Measurements from ENCODE around the gene HTR2B.

DNA sequence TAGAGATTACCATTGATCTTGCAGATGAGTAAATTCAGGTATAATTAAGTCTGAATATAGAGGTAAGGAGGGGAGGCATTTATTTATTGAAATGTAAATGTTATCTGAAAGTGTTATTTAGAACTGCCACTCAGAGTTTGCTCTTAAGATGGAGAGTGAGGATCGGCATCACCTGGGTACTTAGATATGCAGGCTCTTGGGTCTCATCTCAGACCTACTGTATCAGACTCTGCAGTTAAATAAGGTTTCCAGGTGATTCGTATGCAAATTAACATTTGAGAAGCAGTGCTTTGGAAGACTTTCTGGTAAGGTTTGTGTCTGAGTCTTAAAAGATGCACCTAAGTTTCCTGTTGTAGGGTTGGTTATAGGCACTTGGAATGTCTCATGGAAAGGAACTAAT lies 9.2 kb downstream of the HTR2B start:
- TF ChIP-seq, protein P1, sequence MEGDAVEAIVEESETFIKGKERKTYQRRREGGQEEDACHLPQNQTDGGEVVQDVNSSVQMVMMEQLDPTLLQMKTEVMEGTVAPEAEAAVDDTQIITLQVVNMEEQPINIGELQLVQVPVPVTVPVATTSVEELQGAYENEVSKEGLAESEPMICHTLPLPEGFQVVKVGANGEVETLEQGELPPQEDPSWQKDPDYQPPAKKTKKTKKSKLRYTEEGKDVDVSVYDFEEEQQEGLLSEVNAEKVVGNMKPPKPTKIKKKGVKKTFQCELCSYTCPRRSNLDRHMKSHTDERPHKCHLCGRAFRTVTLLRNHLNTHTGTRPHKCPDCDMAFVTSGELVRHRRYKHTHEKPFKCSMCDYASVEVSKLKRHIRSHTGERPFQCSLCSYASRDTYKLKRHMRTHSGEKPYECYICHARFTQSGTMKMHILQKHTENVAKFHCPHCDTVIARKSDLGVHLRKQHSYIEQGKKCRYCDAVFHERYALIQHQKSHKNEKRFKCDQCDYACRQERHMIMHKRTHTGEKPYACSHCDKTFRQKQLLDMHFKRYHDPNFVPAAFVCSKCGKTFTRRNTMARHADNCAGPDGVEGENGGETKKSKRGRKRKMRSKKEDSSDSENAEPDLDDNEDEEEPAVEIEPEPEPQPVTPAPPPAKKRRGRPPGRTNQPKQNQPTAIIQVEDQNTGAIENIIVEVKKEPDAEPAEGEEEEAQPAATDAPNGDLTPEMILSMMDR (IDR thresholded peaks at IDR 0.05 in 2 of 3, conservative IDR thresholded peaks at IDR 0.05 in 1 of 3; ENCODE audit: borderline replicate concordance in 1 of 3, insufficient read depth in 1 of 3, low read depth in 2 of 3, low read length in 2 of 3), result no peak
- TF ChIP-seq, protein P2, sequence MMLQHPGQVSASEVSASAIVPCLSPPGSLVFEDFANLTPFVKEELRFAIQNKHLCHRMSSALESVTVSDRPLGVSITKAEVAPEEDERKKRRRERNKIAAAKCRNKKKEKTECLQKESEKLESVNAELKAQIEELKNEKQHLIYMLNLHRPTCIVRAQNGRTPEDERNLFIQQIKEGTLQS (IDR thresholded peaks at IDR 0.05), result no peak
- no peak for TF ChIP-seq JUND (IDR thresholded peaks at IDR 0.05)
